H1 (cell line): ENCODE results near the gene RASGRF1. TPM values are rescaled to one million over a fixed set of nuclear protein-coding genes. Genes with fewer than 3 reads are reported as not detected.

Source experiments
- KDM5A ChIP-seq: fragments of 200-600 bp; IDR thresholded peaks from 2 replicates; pipeline ENCODE4 v1.7.1; 2012; ENCODE audit warnings: mild to moderate bottlenecking, low read length, inconsistent platforms, mixed read lengths
- SUZ12 ChIP-seq: fragments of 200-600 bp; sonication (generic); IDR thresholded peaks from 2 replicates; pipeline ENCODE4 v1.6.1; 2012; ENCODE audit warnings: mild to moderate bottlenecking, inconsistent platforms, low read length, moderate library complexity, mixed read lengths
- polyA plus RNA-seq, 7 experiments: library from polyadenylated mRNA; depleted of rRNA in 3 of 7; stranded (reverse) in 5 of 7; unstranded in 2 of 7; fragments of >200 nt in 5 of 7; fragments of 200-250 nt in 2 of 7; gene quantifications; 1 replicate in 5 of 7; 2 replicates in 1 of 7; 4 replicates in 1 of 7; pipeline versions ENCODE4 v1.2.1 to v1.2.3, GENCODE V29; 2011 to 2013; ENCODE audit warnings: missing spikeins in 2 of 7, mixed read lengths in 2 of 7
- total RNA-seq: library from RNA; stranded (reverse); fragmentation: NEBNext Ultra II Directional; extraction: Animal tissue kit (Norgen Biotek cat#: 25700); gene quantifications from 2 replicates; pipeline ENCODE4 v1.2.1, GENCODE V29; 2021
- TF ChIP-seq, protein P1 (sequence below): fragments of 300-600 bp; sonication (generic); IDR thresholded peaks from 2 replicates; pipeline ENCODE4 v1.7.1; 2012; ENCODE audit warnings: low read length, moderate library complexity, mild to moderate bottlenecking, inconsistent platforms; ENCODE audit not compliant: insufficient replicate concordance
- TF ChIP-seq, protein P2 (sequence below): IDR thresholded peaks from 2 replicates; pipeline ENCODE4 v1.6.1; 2011; ENCODE audit warnings: low read length, improper control_type of control experiment

The RASGRF1 gene
- total and polyA plus RNA-seq, 2 of the 8 experiments (the other 6 are each of a cell fraction or from before 2014, with no cell fraction given), result 0.42 to 0.67 TPM

DNA sequence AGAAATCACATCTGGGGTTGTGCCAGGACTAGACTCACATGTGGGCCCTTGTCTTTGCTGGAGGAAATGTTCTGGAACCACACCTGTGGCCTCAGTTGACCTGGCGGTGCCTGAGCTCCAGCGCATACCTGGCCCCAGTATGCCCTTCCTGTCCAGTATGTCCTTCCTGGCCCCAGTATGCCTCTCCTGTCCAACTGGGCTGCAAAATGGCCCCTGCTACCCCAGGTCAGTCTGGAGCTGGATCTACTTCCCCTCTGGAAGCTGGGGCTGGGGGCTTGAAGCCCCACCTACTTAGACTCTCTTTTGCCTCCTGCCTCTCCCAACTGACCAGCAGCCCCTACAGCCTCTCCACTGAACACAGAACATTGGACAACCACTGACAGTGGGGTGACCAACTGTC lies 15.3 kb downstream of the RASGRF1 start (continued):
- TF ChIP-seq, protein P1, sequence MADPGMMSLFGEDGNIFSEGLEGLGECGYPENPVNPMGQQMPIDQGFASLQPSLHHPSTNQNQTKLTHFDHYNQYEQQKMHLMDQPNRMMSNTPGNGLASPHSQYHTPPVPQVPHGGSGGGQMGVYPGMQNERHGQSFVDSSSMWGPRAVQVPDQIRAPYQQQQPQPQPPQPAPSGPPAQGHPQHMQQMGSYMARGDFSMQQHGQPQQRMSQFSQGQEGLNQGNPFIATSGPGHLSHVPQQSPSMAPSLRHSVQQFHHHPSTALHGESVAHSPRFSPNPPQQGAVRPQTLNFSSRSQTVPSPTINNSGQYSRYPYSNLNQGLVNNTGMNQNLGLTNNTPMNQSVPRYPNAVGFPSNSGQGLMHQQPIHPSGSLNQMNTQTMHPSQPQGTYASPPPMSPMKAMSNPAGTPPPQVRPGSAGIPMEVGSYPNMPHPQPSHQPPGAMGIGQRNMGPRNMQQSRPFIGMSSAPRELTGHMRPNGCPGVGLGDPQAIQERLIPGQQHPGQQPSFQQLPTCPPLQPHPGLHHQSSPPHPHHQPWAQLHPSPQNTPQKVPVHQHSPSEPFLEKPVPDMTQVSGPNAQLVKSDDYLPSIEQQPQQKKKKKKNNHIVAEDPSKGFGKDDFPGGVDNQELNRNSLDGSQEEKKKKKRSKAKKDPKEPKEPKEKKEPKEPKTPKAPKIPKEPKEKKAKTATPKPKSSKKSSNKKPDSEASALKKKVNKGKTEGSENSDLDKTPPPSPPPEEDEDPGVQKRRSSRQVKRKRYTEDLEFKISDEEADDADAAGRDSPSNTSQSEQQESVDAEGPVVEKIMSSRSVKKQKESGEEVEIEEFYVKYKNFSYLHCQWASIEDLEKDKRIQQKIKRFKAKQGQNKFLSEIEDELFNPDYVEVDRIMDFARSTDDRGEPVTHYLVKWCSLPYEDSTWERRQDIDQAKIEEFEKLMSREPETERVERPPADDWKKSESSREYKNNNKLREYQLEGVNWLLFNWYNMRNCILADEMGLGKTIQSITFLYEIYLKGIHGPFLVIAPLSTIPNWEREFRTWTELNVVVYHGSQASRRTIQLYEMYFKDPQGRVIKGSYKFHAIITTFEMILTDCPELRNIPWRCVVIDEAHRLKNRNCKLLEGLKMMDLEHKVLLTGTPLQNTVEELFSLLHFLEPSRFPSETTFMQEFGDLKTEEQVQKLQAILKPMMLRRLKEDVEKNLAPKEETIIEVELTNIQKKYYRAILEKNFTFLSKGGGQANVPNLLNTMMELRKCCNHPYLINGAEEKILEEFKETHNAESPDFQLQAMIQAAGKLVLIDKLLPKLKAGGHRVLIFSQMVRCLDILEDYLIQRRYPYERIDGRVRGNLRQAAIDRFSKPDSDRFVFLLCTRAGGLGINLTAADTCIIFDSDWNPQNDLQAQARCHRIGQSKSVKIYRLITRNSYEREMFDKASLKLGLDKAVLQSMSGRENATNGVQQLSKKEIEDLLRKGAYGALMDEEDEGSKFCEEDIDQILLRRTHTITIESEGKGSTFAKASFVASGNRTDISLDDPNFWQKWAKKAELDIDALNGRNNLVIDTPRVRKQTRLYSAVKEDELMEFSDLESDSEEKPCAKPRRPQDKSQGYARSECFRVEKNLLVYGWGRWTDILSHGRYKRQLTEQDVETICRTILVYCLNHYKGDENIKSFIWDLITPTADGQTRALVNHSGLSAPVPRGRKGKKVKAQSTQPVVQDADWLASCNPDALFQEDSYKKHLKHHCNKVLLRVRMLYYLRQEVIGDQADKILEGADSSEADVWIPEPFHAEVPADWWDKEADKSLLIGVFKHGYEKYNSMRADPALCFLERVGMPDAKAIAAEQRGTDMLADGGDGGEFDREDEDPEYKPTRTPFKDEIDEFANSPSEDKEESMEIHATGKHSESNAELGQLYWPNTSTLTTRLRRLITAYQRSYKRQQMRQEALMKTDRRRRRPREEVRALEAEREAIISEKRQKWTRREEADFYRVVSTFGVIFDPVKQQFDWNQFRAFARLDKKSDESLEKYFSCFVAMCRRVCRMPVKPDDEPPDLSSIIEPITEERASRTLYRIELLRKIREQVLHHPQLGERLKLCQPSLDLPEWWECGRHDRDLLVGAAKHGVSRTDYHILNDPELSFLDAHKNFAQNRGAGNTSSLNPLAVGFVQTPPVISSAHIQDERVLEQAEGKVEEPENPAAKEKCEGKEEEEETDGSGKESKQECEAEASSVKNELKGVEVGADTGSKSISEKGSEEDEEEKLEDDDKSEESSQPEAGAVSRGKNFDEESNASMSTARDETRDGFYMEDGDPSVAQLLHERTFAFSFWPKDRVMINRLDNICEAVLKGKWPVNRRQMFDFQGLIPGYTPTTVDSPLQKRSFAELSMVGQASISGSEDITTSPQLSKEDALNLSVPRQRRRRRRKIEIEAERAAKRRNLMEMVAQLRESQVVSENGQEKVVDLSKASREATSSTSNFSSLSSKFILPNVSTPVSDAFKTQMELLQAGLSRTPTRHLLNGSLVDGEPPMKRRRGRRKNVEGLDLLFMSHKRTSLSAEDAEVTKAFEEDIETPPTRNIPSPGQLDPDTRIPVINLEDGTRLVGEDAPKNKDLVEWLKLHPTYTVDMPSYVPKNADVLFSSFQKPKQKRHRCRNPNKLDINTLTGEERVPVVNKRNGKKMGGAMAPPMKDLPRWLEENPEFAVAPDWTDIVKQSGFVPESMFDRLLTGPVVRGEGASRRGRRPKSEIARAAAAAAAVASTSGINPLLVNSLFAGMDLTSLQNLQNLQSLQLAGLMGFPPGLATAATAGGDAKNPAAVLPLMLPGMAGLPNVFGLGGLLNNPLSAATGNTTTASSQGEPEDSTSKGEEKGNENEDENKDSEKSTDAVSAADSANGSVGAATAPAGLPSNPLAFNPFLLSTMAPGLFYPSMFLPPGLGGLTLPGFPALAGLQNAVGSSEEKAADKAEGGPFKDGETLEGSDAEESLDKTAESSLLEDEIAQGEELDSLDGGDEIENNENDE, result no peak
- TF ChIP-seq KDM5A (no peak), SUZ12 (no peak)
- TF ChIP-seq, protein P2, sequence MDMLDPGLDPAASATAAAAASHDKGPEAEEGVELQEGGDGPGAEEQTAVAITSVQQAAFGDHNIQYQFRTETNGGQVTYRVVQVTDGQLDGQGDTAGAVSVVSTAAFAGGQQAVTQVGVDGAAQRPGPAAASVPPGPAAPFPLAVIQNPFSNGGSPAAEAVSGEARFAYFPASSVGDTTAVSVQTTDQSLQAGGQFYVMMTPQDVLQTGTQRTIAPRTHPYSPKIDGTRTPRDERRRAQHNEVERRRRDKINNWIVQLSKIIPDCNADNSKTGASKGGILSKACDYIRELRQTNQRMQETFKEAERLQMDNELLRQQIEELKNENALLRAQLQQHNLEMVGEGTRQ, result no peak
